GM03348 (cell line): ENCODE data around the gene STMND1.
A peak's percentile ranks its signal among the peaks of the same experiment; 100 is the strongest.
"Not testable (repeated sequence)": the region's sequence is repeated elsewhere in the genome, so short reads cannot be mapped to it uniquely, and the experiment has no call there.

Source experiments
- DNase-seq: peaks from one replicate; pipeline ENCODE4 v3.0.0; 2012; ENCODE audit warnings: low spot score

STMND1 gene

DNA sequence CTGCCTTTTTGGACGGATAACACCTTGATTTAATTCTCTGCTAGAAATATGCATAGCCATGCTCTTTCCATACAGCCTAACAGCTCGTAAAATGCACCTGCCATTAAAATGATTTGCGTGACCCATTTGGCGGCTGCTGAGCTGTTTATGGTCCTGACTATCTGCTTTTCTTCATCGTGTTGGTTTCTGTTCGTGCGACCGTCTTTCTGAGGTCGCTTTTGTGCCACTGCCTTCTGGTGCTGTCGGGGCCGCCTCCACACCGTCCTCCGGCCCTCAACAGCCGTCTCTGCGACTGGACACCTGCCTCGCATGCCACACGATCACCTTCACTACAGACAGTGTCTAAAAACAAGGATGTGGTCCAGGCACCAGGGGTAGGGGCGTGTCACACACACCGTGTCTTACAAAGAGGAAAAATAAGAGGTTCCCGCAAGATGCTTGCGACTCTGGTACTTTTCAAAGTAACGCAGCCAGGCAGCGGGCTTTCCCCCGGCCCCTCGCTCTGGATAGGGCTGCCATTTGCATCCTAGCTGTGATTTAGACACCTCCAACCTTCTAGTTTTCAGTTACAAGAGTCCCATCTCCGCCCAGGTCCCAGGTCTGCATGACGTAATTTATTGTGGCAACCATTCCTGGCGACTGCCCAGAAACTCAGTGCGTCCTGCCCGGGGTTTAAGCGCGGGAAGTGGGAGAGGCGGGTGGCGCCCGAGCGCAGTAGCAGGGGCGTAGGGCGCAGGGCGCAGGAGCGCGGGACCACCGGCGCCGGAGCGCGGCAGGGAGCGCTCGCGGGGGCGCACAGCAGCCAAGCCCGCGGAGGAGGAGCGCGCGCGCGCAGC is at the start of gene STMND1:
TSS of gene STMND1 (plus strand) at position 629 of the 836 bp plus-strand sequence. CDS start 208 bp downstream, outside the sequence.
- DNase-seq, result peak; percentile 40

DNA sequence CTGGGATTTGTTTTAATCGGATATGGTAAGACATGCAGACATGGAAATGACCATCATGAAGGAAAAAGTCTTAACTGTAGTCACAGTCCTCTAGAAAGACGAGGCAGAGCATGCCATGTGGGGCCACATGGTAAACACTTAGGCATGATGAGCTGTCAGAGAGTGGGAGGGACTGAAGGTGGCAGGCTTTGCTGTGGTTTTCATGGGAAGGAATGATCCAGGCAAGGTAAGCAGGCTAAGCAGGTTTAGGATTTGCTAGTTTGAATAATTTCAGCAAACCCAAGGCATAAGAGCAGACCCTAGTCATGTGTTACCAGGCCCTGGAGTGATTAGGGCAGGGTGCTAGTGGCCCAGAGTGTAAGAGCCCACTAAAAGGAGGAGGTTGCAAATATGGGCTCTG is 47.2 kb upstream of the STMND1 start:
- DNase-seq, result no peak

DNA sequence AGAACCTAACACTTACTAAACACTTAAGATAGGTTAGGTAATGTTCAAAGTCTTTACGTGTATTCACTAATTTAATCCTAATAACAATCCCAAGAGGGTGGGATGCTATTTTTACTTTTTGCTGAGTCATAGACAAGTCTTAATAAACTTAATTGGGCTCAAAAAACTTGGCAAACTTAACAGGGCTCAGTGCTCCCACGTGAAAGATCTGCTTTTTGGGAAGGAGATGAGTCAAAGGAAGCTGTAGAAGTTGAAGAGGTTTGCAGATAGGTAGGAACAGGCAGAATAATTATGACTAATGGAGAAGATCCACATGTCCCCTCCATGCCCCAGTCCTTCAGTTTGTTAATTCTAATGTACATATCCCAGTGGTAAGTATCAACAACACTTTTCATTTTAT is 44.5 kb upstream of the STMND1 start:
- DNase-seq, result no peak

DNA sequence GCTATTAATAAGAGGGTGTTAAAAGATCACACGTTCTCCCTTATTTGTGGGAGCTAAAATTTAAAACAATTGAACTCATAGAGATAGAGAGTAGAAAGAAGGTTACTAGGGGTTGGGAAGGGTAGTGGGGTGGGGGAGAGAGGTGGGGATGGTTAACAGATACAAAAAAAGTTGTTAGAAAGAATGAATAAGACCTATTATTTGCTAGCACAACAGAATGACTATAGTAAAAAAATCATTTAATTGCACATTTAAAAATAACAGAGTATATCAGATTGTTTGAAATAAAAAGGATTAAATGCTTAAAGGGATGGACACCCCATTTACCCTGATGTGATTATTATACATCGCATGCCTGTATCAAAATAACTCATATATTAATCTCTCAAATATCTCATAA is 43.3 kb upstream of the STMND1 start:
- no peak for DNase-seq

DNA sequence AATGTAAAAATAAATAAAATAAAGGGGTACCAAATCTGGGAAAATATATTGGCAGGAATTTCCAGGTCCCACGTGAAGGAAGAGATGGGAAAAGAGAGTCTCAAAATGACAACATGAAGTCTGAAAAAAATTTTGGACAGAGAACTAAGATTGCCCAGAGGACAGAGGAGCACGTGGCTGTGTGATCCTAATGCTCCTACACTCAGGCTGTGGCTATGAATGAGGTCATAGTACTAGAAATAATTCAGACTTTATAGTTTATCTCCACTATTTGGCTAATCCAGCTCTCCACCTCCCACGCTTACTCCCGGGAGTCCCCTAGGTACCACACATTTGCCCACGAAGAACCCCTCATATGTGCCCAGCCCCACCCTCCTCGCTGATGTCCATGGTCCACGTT is 42.8 kb upstream of the STMND1 start:
- DNase-seq, result peak; percentile 6

DNA sequence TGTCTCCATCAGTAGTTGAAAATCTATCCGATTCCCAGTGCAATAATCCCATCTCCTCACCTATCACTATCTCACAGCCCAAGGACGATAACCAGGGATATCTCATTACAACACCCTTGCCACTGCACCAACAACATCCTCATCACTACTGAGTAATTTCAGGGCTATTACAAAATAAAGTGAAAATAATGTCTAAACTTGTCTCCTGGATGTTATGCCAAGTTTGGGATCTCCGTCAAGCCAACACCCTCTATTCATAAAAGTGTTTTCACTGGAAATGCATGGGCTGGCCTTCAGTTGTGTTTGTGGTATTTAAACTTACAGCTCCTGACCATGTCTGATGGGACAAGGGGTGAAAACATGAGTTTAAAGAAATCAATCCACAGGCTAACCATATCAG is 42.0 kb upstream of the STMND1 start:
- no peak for DNase-seq

DNA sequence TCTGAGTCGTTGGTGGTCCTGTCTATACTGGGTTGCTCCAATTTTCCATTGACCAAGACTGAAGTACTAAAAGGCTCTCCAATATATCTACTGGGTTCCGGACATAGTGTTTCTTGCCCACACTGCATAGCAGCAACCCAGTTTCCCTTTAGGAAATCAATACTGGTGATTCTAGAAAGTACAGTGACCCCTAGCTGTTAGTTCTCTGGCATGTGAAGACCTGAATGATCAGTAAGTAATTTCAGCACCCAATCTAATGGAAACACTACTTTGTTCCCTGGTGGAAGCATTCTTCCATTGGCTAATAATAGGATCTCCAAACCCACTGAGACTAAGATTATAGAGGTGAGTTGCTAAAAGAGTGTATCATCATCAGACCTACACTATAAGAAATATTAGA is 40.8 kb upstream of the STMND1 start:
- no peak for DNase-seq

DNA sequence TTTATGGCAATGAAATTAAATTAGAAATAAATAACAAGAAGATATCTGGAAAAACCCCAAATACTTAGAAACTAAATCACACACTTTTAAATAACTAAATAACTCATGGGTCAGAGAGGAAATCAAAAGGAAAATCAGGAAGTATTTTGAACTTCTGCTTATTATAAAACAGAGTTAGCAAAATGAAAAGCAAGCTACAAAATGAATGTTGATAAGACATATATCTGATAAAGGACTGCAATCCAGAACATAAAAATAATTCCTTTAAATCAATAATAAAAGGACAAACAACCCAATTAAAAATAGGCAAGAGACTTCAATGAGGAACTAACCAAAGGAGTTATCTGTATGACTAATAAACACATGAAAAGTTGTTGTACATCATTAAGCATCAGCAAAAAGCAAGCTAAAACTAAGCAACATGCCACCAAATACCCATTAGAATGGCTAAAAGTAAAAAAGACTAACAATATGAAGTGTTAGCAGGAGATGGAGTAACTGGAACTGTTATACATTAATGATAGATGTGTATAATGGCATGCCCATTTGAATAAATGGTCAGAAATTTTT is 38.9 kb upstream of the STMND1 start:
- no peak for DNase-seq

DNA sequence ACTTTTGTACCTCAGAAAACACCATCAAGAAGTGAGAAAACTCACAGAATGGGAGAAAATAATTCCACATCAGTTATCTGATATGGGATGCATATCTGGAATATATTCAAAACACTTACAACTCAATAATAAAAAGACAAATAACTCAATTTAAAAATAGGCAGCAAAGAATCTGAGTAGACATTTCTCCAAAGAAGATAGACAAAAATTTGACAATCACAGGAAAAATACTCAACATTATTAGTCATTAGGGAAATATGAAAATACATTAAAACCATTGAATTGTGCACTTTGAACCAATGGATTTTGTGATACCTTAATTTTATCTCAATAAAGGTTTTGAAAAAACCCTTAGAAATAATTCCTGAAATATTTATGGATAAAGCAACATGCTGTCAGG is 36.9 kb upstream of the STMND1 start:
- DNase-seq, result no peak

DNA sequence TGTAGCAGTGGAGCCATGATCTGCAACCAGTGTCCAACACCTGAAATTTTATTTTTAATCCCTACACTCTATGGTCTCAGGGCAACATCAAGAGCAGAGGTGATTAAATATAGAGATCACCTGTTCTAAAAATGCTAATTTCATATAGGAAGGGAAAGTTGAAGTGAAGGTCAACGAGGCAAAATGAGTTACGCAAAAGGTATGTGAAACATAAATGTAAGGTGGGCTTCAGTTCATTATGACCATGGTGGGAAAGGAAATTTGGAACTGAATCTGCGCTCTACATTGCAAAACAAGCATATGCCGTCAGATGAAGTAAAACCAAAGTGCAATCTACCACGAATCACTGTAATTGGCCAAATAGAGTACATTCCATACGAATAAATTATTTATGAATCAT is 35.2 kb upstream of the STMND1 start:
- no peak for DNase-seq

DNA sequence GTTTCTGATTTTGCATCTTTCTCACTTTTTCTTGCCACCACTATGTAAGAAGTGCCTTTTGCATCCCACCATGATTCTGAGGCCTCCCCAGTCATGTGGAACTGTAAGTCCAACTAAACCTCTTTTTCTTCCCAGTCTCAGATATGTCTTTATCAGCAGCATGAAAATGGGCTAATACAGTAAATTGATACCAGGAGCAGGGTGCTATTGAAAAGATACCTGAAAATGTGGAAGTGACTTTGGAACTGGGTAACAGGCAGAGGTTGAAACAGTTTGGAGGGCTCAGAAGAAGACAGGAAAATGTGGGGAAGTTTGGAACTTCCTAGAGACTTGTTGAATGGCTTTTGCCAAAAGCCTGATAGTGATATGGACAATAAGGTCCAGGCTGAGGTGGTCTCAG is 32.9 kb upstream of the STMND1 start:
- not testable (repeated sequence) for DNase-seq

DNA sequence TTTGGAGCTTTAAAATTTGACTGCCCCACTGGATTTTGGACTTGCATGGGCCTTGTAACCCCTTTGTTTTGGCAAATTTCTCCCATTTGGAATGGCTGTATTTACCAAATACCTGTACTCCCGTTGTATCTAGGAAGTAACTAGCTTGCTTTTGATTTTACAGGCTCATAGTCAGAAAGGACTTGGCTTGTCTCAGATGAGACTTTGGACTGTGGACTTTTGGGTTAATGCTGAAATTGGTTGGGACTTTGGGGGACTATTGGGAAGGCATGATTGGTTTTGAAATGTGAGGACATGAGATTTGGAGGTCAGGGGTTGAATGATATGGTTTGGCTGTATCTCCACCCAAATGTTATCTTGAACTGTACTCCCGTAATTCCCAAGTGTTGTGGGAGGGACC is 31.4 kb upstream of the STMND1 start:
- DNase-seq, result not testable (repeated sequence)

DNA sequence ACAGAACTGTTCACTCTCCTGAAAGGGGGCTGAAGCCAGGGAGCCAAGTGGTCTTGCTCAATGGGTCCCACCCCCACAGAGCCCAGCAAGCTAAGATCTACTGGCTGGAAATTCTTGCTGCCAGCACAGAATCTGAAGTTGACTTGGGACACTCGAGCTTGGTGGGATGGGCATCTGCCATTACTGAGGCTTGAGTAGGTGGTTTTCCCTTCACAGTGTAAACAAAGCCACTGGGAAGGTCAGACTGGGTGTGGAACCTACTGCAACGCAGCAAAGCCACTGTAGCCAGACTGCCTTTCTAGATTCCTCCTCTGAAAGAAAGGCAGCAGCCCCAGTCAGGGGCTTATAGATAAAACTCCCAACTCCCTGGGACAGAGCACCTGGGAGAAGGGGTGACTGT is 28.3 kb upstream of the STMND1 start:
- not testable (repeated sequence) for DNase-seq

DNA sequence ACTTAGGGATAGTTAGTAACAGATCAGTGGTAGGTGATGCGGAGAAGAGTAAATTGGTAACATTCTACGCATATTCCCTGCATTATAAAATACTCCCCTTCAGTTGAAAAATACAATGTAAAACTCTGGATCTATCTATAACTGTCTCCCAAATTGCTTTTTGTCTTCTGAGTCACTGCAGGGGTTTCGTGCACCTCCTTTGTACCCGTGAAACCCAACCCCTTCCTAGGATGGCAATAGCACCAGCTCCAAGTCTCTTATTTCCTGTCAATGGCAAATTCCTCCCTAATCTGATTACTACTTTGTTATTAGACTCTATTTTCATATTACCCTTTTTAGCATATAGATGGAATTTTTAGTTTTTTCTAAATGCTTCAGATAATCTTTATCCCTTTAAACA is 20.6 kb upstream of the STMND1 start:
- DNase-seq, result no peak

DNA sequence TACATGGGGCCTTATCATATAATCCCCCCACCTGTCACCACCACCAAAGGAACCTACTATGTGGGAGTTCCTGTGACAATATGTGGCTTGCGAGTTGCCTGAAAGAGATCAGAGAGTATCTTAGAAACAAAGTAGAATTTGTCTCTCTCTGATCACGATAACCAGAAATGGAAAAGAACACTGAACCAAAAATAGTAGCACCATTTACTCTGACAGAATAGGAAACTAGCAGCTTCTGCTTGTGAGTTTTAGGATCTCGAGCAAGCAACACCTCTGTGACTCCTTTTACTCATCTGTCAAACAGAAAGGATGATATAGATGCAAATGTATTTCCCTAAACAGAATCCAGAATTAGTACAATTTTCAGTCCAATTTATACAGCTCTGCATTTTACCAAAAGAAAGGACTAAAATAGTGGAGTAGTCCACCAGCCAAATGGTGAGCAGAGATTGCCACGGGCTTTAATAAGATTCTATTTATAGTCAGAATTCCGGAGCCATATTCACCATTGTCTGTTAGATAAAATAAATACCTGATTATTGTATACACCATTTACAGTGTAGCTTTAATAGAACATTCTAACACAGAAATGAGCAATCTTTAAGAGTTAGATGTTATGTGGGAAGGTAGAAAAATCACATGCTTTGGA is 19.9 kb upstream of the STMND1 start:
- DNase-seq, result no peak

DNA sequence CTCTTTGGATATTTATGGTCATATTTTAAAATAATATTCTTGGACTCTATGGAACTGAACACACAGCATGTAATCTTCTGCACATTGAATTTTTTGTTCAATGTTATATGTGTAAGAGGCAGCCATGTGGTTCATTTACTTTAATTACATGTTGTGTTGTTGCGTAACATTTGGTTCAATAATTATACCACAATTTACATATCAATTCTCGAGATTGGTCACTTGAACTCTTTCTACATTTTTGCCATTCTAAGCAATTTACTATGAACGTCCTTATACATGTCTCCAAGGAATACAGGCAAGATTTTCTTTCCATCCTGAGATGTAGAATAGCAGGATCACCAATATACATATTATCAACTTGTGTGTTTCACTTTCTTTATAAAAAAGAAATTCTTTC is 18.5 kb upstream of the STMND1 start:
- no peak for DNase-seq

DNA sequence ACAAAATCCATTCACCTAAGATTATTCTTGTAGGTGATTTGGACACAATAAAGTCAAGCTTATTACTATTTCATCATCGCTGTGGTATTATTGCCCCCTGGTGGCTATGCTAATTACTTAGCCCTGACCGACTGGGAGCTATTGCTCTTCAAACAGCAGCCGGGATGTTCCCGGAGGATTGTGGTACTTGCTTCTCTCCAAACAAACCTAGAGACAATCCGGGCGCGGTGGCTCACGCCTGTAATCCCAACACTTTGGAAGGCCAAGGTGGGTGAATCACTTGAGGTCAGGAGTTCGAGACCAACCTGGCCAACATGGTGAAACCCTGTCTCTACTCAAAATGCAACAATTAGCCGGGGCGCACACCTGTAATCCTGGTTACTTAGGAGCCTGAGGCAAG is 15.4 kb upstream of the STMND1 start:
- DNase-seq, result peak; percentile 86

DNA sequence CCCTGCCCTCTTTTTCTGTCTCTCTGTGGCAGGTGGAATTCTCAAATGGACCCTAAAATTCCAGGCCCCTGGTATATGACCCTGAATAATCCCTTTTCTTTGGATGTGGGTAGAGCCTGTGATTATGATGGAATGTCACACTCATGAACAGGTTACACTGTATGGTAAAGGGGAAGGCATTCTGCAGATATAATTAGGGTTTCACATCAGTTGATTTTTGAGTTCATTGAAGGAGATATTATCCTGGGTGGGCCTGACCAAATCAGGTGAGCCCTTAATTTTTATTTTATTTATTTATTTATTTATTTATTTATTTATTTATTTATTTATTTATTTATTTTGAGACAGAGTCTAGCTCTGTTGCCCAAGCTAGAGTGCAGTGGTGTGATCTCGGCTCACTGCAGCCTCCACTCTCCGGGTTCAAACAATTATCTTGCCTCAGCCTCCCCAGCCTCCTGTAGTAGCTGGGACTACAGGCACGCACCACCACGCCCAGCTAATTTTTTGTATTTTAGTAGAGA is 13.7 kb upstream of the STMND1 start:
- DNase-seq, result no peak

DNA sequence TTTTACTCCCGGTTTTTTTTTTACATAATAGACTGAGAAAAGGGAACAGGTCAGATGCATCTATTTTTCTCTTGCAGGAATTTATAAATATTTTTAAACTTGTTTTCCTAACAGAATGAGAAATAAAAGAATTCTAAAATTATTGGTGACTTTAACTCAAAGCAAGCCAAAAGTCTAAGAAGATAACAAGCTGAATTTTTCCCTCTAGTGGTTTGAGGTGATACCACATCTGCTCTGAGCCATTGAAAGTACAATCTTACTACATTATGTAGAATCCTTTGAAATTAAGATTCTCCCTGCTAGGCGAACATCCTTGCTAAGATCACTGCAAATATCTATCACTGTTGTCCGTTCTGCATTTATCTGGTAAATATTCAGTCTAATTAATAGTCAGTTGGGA is 10.7 kb upstream of the STMND1 start:
- peak; percentile 36 for DNase-seq

DNA sequence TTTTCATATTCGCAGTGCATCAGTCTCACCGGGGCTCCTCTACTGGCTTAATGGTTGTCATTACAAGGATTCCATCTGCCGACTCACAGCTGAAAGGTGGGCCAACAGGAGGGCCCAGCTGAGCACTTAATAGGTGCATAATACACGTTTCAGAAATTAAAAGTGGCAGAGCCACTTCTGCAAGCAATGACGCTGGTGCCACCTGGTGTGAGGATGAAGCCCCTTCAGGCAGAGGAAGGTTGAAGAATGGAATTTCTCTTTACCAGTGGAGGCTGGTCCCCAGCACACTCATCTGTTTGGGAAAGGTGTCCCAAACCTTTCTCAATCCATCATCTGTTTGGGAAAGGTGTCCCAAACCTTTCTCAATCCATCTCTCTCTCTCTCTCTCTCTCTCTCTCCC is 8.2 kb upstream of the STMND1 start:
- DNase-seq, result no peak

DNA sequence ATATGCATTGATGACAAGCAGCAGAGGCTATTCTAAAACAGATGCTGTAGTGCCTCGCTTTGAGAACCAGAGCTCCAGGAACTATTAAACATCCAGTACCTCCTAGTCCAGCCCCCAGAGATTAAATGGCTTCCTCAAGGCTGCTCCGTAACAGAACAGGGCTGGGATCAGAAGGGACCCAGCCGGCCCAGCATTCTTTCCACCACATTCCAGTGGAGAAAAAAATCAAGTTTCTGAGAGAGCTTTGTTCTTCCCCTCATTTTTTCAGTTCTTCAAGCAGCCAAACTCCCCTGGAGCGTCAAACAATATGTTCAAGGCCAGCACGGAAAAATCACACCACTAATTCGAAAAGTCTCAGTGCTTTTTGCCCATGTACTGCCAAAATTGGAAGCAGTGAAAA is 5.8 kb upstream of the STMND1 start:
- DNase-seq, result no peak

DNA sequence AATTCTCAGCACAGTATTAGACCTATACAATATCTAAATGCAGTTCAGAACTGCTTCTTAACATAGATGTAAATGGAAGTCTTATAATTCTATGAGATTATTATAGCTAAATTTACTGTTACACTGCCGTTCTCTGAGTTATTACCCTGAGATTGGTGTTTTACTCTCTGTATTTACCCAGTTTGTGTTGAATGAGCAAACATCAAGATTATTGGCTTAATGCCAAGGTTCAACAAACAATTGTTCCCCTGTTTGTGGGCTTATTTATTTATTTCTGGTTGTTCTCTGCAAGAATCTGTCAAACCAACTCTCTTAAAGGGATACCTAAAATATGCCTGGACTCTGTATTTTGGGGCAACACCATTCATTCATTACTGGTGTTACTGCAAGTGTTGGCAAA is 5.2 kb upstream of the STMND1 start:
- no peak for DNase-seq

DNA sequence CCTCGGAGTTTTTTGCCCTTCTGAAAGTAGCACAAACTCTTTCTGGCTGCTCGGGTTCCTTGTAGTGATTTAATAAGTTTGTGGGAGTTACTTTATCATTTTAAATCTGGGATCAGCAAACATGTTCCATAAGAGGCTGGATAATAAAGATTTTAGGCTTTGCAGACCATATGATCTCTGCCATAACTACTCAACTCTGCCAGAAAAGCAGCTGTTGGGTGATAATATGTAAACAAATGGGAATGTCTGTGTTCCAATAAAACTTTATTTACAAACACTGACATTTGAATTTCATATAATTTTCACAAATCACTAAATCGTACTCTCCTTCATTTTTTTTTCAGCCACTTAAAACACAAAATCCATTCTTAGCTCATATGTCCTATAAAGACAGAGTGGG is 3.9 kb upstream of the STMND1 start:
- no peak for DNase-seq
